Measurements from ENCODE around the gene TMEM161A.
A peak's percentile ranks its signal among the peaks of the same experiment; 100 is the strongest.
"Not testable (repeated sequence)": the region's sequence is repeated elsewhere in the genome, so short reads cannot be mapped to it uniquely, and the experiment has no call there.

TMEM161A gene

GRCh38 chr19:19138109-19138981 lies at the start of gene TMEM161A:
TMEM161A (minus strand) TSS chr19:19138478; CDS start chr19:19138428, 50 bp downstream.
- peak; percentile 99 for DNase-seq

GRCh38 chr19:19186742-19187141 lies 48.5 kb upstream of the TMEM161A start:
- DNase-seq = no peak

DNA sequence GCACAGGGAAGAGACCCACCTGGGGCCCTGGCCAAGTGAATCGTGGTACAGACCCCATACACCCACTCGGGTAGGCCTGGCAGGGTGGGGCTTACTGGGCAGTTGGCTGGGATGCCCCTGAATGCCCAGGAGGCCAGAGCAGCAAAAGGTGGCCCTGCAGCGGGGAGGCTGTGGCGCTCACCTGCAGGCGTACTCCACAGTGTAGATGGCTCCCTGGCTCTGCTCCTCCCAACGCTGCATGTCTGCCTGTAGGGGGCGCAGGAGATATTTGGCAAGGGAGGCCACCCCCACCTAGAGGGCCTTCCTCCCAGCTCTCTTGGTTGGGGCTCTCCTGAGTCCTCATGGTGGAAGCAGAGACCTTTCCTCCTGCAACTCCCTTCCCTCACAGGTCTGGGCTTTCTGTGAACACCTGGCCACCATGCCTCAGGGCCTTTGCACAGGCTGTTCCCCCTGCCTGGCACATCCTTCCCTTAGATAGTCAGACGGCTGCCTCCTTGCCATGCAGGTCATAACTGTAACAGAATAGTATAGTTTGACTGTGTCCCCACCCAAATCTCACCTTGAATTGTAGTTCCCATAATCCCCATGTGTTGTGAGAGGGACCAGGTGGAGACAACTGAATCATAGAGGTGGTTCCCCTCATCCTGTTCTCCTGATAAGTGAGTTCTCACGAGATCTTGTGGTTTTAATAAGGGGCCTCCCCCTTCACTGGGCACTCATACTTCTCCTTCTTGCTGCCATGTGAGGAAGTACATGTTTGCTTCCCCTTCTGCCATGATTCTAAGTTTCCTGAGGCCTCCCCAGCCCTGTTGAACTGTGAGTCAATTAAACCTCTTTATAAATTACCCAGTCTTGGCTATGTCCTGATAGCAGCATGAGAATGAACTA lies 47.8 kb upstream of the TMEM161A start:
- DNase-seq = peak; percentile 69

GRCh38 chr19:19181488-19181998 lies 43.3 kb upstream of the TMEM161A start:
- no peak for DNase-seq

- DNase-seq = no peak
These were observed 41.5 kb upstream of the TMEM161A start for GRCh38 chr19:19179548-19180441.

GRCh38 chr19:19176950-19177349 lies 38.7 kb upstream of the TMEM161A start:
- DNase-seq = no peak

GRCh38 chr19:19173243-19173642 lies 35.0 kb upstream of the TMEM161A start:
- not testable (repeated sequence) for DNase-seq

DNA sequence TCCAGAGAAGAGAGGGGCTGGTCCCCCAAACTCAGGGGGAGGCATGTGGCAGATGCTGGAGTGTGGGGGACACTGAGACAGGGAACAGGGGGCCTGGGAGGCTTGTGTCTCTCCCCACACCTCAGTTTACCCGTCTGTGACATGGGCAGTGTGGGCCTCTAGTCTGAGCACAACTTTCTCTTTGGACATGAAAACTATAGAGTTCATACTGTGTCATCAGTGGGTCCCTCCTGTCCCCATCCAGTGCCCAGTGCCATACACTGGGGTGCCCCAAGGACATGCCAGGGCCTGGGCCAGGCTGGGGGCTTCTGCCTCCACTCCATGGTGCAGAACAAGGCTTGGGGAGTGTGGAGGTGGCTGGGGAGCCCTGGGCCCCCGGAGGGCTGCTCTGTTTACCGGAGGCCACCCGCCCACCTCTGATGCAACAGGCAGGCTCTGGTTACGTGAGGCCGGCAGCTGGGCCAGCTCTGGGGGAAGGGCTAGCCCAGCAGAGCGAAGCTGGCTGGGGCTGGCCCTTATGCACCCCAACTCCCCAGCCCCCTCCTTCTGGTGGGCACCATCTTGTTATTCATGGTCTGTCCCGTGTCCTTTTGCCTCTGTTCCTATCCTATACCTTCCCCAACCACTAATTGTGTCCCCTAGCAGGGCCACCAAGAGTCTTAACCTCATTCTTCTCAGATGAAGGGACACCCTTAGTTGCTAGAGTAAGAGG lies 33.7 kb upstream of the TMEM161A start:
- peak; percentile 29 for DNase-seq

GRCh38 chr19:19170873-19171672 lies 32.8 kb upstream of the TMEM161A start:
- no peak for DNase-seq

DNA sequence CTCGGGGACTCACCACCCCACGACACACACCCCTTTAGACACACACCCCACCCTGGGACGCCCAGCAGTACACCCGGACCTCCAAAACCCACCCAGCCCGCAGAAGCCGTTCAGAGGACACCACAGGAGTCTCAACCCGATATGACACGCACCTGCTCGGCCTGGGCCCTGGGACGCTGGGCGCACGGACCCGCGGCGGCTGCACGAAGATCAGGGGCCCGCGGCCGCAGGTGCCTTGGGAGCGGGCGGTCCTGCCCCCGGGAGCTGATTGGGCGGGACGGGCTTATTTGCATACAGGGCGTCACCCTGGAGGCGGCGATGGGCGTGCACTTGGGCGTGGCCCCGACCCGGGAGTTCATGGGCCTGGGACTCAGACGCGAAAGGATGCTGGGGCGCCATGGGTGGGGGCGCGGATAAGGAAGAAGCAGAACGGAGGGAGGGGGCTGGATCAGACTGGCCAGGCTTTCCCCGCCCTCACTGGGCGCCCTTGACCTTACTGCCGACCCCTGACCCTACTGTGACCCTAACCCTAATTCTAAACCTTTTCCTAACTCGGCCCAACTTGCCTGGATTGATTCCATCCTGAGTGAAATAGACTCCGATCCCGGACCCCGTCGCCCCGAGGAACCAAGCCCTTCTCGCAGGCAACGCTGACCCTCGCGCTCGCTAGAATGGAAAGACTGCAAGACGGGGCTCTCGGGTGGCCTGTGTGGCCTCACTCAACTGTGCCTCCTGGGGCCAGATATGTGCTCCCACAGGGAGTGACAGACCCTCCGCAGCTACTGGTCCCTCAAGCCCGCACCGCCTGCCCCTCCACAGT lies 32.0 kb upstream of the TMEM161A start, which contains the start of gene MEF2B:
TSS of gene MEF2B (minus strand) at position 211 of the 820 bp plus-strand sequence. CDS start 19,528 bp downstream, outside the sequence.
- DNase-seq = peak; percentile 93

DNA sequence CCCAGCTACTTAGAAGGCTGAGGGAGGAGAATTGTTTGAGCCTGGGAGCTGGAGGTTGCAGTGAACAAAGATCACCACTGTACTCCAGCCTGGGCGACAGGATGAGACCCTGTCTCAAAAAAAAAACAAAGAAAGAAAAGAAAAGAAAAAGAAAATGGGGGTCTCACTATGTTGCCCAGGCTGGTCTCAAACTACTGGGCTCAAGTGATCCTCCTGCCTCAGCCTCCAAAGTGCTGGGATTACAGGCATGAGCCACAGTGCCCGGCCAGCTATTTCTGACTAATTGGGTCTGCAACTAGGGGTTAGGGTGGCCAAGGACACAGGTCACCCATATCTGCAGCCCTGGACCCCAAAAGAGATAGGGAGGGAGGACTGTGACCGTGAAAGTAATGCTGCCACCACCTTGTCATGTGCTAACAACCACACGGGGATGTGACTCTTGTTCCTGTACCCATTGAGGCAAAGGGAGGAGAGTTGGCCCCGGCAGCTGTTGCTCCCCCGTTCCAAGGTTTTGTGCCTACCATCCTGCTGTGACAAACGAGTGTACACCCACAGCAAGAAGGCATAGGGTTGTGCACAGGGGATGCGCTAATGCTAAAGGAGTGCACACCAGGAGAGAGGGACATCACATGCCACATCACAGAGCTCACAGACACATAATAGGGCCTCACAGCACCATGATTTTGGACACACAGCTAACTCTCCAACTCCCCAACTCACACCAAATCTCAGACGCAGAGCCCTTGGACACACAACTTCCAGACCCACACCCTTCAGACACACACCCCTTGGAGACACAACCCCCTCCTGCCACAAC lies 31.2 kb upstream of the TMEM161A start:
- DNase-seq = no peak

GRCh38 chr19:19167612-19168011 lies 29.3 kb upstream of the TMEM161A start:
- DNase-seq = no peak

DNA sequence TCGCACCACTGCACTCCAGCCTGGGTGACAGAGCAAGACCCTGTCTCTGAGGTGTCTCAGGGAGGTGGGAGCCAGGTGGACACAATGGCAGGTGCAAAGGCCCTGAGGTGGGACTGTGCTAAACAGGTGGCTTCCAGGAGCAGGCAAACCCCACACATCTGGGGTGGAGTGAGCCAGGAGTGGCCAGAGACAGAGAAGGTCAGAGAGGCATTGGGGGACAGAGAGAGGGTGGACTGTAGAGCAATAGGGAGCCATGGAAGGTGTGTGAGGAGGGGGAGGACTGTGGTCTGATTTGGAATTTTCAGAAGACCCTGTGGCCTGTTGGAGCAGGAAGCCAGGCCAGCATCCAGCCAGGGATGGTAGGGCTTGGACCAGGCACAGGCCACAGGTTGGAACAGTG lies 27.1 kb upstream of the TMEM161A start:
- no peak for DNase-seq

GRCh38 chr19:19162495-19162894 lies 24.2 kb upstream of the TMEM161A start:
- DNase-seq = no peak

DNA sequence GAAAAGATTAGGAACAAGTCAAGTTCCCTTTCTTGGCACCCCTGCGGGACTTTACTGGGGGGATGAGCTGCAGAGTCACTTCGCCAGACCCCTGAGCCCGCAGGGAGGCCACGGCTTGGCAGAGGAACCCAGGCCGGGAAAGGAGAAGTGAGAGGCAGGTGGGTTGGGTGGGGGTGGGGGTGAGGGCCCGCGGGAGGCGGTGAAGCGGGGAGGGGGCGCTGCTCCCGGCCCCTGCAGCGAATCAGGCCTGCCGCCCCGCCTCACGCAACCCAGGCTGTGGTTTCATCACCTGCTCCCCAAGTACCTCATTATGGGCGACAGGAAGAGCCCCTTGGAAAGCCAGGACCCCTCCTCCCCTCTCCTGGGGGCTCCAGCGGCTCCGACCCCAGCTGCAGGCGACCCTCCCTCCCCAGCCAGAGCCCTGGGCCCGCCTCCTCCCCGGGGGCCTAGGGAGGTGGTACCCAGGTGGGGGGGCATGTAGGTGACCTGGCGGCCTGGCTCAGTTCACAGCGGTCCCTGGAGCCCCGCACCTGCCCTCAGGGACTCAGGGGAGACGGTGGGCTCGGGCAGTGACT lies 22.3 kb upstream of the TMEM161A start:
- DNase-seq = no peak

GRCh38 chr19:19159534-19159933 lies 21.3 kb upstream of the TMEM161A start:
- no peak for DNase-seq

DNA sequence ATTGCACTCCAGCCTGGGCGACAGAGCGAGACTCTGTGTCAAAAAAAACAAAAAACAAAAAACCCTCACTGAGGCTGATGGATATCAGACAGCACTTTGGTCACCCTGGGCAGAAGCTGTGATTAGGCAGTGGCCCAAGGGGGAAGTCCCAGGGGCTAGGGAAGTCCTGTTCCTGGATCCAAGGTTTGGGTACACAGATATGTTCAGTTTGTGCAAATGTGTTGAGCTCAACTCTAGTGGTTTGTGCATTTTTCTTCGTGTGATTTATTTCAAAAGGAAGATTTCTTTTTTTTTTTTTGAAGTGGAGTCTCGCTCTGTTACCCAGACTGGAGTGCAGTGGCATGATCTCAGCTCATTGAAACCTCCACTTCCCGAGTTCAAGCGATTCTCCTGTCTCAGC lies 19.5 kb upstream of the TMEM161A start:
- DNase-seq = no peak

- DNase-seq = no peak
These were observed 17.4 kb upstream of the TMEM161A start for GRCh38 chr19:19155495-19156219.
